Tibial artery (tissue), 4 donors: Measurements from ENCODE around the gene DENND5B.

Experiments
- DNase-seq, 2 donors: peaks; one replicate each; pipeline ENCODE4 v3.0.0-alpha.2; 2019
- H3K27ac ChIP-seq, 2 donors: fragments of 200-600 bp; sonication (generic) in 1 of 2; 1 replicate in 1 of 2; 2 replicates in 1 of 2; pipeline ENCODE4 v1.5.1; 2018 to 2019; ENCODE audit warnings: mild to moderate bottlenecking in 1 of 2
- H3K27me3 ChIP-seq, 2 donors: fragments of 200-600 bp; sonication (generic) in 1 of 2; one replicate each; pipeline versions ENCODE4 v1.5.1 to v1.6.0; 2016 to 2019
- H3K36me3 ChIP-seq, 3 donors: fragments of 200-600 bp; sonication (generic) in 2 of 3; one replicate each; pipeline ENCODE4 v1.5.1; 2016 to 2019; ENCODE audit warnings: mild to moderate bottlenecking in 2 of 3
- H3K4me1 ChIP-seq, 4 donors: fragments of 200-600 bp; sonication (generic) in 2 of 4; 1 replicate in 3 of 4; 2 replicates in 1 of 4; pipeline ENCODE4 v1.5.1; 2016 to 2019
- H3K4me3 ChIP-seq, 2 donors: fragments of 200-600 bp; sonication (generic) in 1 of 2; 1 replicate in 1 of 2; 2 replicates in 1 of 2; pipeline ENCODE4 v1.5.1; 2018 to 2019; ENCODE audit warnings: mild to moderate bottlenecking in 2 of 2
- H3K9me3 ChIP-seq, 3 donors: fragments of 200-600 bp; sonication (generic) in 1 of 3; one replicate each; pipeline ENCODE4 v1.5.1; 2016 to 2019
- intact Hi-C: fragments of 100-400 bp; cut with DNase I; formaldehyde crosslinking; loops from one replicate; pipeline ENCODE4 v1.15.0; 2023; ENCODE audit warnings: low total_unique reads
- TF ChIP-seq, protein P1 (sequence below), 2 experiments: fragments of 200-600 bp in 1 of 2; fragments of 450-650 bp in 1 of 2; IDR thresholded peaks; one replicate each; pipeline ENCODE4 v1.5.1; 2017 to 2019; ENCODE audit warnings: antibody characterized with exemption in 2 of 2, mild to moderate bottlenecking in 1 of 2, moderate library complexity in 1 of 2

The DENND5B gene

DNA sequence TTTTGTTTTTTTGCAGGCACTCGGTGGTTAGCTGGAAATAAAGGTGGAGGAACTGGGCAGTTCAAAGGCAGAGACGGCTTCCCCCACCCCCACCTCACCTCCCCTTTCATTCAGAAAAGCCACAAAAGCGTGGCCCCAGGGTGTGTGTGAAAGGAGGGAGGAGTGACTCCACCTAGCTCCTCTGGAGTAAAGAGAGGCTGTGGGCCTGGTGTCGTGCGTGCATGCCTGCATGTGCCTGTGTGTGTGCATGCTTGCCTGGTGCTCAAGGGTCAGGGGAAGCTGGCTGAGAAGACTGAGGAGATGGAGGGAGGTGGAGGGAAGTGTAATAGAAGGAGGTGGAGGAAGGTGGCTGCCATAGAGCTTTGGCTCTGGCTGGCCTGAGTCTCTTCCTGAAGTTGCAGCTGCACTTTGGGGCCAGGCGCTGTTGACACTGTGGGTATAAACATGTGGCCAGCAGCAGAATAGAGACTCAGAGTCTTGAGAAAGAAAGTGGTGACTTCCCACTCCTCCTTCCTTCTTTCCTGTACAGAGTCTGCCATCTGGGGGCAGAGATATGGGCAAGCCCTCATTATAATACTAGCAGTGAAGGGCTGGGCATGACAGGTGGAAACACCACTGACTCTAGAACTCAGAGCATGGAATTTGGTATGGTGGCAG lies 228.0 kb downstream of the DENND5B start:
- intact Hi-C loops: no loop called here
- no peaks in the 10 kb centered on the region for H3K9me3 ChIP-seq
- no peak overlapping the region for H3K4me3 ChIP-seq
- H3K36me3 ChIP-seq: no peaks in the 10 kb centered on the region
- TF ChIP-seq, protein P1, sequence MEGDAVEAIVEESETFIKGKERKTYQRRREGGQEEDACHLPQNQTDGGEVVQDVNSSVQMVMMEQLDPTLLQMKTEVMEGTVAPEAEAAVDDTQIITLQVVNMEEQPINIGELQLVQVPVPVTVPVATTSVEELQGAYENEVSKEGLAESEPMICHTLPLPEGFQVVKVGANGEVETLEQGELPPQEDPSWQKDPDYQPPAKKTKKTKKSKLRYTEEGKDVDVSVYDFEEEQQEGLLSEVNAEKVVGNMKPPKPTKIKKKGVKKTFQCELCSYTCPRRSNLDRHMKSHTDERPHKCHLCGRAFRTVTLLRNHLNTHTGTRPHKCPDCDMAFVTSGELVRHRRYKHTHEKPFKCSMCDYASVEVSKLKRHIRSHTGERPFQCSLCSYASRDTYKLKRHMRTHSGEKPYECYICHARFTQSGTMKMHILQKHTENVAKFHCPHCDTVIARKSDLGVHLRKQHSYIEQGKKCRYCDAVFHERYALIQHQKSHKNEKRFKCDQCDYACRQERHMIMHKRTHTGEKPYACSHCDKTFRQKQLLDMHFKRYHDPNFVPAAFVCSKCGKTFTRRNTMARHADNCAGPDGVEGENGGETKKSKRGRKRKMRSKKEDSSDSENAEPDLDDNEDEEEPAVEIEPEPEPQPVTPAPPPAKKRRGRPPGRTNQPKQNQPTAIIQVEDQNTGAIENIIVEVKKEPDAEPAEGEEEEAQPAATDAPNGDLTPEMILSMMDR (IDR thresholded peaks at IDR 0.05): no peak
- H3K4me1 ChIP-seq: peaks cover 0 to 9% (median 0%) of the 10 kb centered on the region in 4 donors
- H3K27ac ChIP-seq: no peak overlapping the region
- no peaks in the 10 kb centered on the region for H3K27me3 ChIP-seq
- no peak for DNase-seq

DNA sequence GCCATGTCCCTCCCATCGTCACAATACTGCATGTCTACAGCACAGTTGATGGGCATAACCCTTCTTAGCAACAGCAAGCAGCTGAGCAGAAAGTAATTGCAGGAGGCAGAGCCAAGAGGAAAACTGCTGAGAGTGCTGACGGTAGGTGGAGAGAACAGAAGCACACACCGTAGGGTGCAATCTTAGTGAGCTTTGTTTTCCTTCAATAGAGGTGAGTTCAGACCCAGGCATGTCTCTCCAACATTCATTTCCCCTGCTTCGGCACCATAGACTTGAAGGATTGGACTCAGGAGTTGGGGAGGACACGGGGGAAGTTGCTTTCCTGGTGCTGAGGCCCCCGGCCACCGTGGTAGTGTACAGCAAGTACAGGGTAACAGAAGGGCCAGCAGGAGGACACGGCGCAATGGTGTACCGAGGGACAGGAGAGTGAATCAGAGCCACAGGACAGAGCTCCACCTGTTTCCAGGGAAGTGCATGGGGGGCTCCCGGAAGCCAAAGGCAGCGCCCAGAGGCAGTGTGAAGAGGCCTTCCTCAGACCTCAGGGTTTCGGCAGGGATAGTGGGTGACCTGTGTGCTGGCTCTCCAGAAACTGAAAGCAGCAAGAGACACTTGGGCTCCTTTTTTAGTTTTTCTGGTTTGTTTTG lies 228.7 kb downstream of the DENND5B start:
- Histone ChIP-seq H3K27me3 (no peaks in the 10 kb centered on the region), H3K4me1 (peaks cover 0 to 9% (median 0%) of the 10 kb centered on the region in 4 donors), H3K4me3 (no peak overlapping the region), H3K9me3 (no peaks in the 10 kb centered on the region), H3K27ac (no peak overlapping the region), H3K36me3 (no peaks in the 10 kb centered on the region)
- DNase-seq: no peak
- intact Hi-C loops: no loop called here
- TF ChIP-seq, protein P1 (IDR thresholded peaks at IDR 0.05): no peak

DNA sequence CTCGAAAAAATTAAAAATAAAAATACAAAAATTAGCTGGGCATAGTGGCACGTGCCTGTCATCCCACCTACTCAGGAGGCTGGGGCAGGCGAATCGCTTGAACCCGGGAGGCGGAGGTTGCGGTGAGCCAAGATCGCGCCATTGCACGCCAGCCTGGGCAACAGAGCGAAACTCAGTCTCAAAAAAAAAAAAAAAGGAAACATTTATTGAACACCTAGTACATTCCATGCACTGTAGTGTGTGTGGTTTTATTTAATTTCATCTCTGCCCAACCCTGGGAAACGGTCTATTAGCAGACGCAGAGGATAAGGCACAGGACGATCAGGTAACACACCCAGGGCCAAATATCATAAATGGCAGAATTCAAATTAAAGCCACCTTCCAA lies 229.2 kb downstream of the DENND5B start:
- Histone ChIP-seq H3K4me1 (peaks cover 0 to 9% (median 0%) of the 10 kb centered on the region in 4 donors), H3K27ac (no peak overlapping the region), H3K4me3 (no peak overlapping the region), H3K36me3 (no peaks in the 10 kb centered on the region), H3K9me3 (no peaks in the 10 kb centered on the region), H3K27me3 (no peaks in the 10 kb centered on the region)
- intact Hi-C loops: no loop called here
- no peak for DNase-seq
- TF ChIP-seq, protein P1 (IDR thresholded peaks at IDR 0.05): no peak

GRCh38 chr12:31355747-31356107 lies 235.2 kb downstream of the DENND5B start:
- Histone ChIP-seq H3K4me1 (no peaks in the 10 kb centered on the region), H3K9me3 (no peaks in the 10 kb centered on the region), H3K27ac (no peak overlapping the region), H3K4me3 (no peak overlapping the region), H3K36me3 (no peaks in the 10 kb centered on the region), H3K27me3 (no peaks in the 10 kb centered on the region)
- TF ChIP-seq, protein P1 (IDR thresholded peaks at IDR 0.05): no peak
- DNase-seq: no peak
- intact Hi-C loops: no loop called here

DNA sequence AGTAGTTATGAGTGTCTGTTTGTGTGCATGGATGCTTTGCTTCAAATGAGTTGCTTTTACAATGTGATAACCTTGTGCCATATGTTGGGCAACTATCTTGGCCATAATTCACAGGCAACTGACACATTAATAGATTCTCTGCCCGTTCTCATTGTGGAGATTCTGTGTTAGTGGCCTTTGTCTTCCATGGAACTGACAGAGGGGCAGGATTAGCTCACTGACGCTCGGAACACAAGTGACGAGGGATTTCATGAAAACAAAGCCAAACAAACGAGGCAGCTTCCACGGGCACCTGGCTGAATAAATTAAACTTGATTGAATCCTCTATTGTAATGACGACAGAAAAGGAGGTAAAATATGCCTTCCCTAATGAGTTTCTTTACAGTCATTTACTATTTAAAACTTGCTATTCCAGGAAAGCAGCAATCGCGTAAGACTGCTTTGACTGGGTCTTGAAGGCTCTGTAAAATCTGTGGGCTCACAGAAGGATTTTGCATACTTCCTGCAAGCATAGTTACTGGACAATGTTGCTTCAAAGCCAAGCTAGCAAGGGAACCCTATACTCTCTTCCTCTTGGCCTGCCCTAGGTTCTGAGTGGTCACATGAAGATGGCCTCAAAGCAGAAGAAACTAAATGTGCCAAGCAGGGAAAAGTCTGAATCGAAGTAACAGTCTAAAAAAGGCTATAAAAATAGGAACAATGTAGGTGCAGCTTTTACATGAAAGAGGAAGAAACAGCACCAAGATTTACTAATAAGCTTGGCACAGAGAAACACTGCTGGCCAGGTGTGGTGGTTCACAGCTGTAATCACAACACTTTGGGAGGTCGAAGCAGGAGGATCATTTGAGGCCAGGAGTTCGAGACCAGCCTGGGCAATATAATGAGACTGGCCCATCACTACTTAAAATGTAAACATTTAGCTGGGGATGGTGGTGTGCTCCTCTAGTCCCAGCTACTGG lies 236.9 kb downstream of the DENND5B start:
- Histone ChIP-seq H3K36me3 (no peaks in the 10 kb centered on the region), H3K27ac (no peak overlapping the region), H3K4me1 (no peaks in the 10 kb centered on the region), H3K9me3 (no peaks in the 10 kb centered on the region), H3K4me3 (no peak overlapping the region), H3K27me3 (no peaks in the 10 kb centered on the region)
- DNase-seq: no peak
- intact Hi-C loops: no loop called here
- TF ChIP-seq, protein P1 (IDR thresholded peaks at IDR 0.05): no peak
